Fibroblast of gingiva (primary cell): ENCODE results near the gene GABARAP.

Experiments
- DNase-seq: peaks from one replicate; pipeline ENCODE4 v3.0.0-alpha.2; 2011; ENCODE audit warnings: low read depth

GABARAP gene

DNA sequence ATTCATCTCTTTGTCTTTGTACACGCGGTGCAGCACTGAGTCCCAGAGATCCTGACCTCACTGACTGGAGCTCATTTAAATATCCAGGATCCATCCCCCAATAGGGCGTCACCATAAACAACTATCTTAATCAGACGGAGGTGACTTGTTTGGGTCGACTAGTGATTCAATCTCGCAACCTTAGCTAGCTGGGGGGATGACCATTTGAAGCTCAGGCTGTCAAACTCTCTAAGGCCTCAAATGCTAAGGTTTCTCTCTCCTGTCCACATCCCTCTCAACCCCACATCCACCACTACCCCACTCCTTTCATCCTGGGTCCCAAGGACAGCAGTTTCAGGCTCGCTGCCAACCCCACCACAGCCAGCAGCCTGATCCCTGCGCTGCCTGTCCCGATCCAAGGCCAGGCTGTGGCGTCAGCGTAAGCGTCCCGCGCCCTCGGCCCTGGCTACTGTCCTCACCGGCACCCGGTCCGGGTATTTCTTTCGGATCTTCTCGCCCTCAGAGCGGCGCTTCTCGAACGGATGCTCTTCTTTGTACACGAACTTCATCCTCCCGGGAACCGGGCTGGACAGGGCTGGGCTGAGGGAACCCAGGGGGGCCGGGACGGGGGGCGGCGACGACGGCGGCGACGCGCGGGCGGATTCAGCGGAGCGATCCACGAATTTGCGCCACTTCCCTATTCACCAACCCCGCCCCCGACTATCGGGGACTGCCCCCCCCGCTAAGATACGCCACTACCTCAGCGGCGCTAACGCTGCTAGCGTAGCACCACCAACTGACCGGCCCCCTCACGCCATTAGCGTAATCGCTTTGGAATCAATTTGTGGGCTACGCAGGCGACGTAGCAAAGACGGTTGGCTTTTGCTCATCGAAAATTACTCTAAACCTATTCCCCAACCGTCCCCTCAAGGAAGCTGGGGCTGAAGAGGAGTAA lies at the start of gene GABARAP:
TSS of gene GABARAP (minus strand) at position 667 of the 934 bp plus-strand sequence. CDS start at position 548, 119 bp downstream.
- peak; percentile 93 for DNase-seq

DNA sequence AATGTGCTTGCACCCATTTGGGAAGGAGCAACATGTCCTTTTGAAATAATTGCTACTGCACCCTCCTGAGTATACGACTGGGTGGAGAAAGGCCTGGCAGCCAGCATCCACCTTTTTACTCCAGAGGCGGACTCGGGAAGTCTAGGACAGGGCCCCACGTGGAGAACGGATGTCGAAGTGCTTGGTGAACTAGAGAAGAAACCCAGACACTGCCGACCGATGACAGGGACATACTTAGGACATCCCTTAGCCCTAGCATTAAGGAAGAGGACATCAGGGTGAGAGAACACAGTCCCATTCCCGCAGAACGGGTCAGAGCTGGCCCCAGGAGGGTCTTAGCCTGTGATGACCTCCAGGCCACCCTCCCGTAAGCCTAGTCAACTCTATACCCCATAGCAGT lies 48.4 kb upstream of the GABARAP start:
- DNase-seq, result no peak

DNA sequence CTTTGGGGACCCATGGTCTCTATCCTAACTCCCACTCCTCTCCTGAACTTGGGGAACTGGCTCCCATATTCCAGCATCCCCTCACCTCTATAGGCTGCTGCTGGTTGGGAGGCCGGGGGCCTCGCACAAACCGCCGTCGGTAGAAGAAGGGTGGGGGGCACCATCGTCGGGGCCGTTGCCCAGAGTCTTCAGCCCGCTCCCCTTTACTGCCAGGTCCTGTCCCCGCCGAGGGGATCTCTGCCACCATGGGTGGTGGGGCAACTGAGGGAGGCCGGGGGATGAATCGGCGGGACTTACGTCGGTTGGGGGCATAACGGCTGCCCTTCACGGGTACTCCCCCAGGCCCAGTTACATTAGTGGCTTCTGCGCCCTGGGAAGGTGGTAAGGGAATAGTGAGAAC lies 47.9 kb upstream of the GABARAP start:
- DNase-seq, result no peak

DNA sequence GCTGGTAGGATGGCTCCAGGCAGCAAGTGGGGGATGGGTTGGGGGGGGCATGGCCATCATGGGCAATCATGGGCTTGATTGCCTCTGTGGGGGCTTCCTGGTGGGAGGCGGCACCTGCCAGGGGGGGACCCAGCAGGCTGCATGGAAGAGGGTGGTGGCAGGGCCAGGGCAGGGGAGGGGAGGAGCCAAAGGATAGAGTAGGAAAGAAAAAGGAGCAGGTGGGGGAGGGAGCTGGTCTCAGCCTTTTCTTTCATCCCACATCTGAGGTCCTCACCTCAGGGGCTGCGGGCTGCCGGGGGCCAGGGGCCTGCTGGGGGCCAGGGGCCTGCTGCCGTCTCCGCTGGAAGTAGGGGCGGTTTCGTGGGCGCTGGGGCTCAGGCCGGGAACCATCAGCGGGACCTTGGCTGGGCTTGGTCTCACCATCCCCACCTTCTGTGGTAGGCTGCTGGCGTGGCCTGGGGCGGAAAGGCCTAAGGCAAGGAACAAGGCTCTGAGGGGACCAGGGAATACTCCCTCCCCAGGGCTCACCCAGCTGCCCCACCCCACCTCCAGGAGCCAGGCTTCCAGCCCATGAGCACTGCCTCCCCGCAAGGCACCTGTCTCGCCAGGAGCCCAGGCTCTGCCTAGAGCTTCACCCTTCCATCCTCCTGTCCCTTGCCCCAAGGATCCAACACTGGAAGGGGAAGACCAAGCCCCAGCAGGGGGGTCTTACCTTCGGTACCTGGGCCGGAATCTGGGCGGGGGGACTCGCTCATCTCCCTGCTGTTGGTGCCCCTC lies 47.2 kb upstream of the GABARAP start:
- no peak for DNase-seq

DNA sequence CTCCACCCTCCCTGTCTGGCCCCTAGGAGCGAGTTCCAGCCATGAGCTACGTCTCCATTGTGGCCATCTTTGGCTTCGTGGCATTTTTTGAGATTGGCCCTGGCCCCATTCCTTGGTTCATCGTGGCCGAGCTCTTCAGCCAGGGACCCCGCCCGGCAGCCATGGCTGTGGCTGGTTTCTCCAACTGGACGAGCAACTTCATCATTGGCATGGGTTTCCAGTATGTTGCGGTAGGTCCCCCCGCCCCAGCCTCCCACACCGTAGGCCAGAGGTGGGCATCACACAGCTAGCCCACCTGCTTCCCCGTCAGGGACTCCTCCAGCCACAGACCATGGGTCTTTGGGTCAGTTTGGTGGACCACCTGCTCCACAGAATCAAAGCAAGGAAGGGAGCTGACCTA lies 43.4 kb upstream of the GABARAP start:
- no peak for DNase-seq

DNA sequence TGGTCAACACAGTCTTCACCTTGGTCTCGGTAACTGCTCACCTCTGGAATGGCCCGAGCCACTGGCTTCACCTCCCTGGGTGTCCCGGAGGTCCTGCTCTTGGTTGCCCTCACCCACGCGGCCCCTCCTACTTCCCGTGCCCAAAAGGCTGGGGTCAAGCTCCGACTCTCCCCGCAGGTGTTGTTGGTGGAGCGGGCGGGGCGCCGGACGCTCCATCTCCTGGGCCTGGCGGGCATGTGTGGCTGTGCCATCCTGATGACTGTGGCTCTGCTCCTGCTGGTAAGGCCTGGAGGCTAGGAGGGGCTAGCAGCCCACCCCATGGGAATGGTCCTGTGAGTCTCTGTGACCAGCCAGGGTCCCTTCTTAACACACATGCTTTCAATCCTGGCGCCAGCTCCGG lies 42.7 kb upstream of the GABARAP start:
- DNase-seq, result no peak

DNA sequence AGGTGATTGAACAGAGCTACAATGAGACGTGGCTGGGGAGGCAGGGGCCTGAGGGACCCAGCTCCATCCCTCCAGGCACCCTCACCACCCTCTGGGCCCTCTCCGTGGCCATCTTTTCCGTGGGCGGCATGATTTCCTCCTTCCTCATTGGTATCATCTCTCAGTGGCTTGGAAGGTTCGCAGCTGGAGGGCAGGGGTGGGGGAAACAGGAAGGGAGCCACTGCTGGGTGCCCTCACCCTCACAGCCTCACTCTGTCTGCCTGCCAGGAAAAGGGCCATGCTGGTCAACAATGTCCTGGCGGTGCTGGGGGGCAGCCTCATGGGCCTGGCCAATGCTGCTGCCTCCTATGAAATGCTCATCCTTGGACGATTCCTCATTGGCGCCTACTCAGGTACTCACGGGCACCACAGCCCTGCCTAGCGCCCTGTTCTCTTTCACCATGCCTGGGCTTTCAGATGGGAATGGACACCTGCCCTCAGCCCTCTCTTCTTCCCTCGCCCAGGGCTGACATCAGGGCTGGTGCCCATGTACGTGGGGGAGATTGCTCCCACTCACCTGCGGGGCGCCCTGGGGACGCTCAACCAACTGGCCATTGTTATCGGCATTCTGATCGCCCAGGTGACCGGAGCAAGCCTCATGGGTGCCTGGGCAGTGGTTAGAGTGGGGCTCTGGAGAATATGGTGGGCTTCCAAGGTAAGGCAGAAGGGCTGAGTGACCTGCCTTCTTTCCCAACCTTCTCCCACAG lies 41.4 kb upstream of the GABARAP start:
- no peak for DNase-seq

DNA sequence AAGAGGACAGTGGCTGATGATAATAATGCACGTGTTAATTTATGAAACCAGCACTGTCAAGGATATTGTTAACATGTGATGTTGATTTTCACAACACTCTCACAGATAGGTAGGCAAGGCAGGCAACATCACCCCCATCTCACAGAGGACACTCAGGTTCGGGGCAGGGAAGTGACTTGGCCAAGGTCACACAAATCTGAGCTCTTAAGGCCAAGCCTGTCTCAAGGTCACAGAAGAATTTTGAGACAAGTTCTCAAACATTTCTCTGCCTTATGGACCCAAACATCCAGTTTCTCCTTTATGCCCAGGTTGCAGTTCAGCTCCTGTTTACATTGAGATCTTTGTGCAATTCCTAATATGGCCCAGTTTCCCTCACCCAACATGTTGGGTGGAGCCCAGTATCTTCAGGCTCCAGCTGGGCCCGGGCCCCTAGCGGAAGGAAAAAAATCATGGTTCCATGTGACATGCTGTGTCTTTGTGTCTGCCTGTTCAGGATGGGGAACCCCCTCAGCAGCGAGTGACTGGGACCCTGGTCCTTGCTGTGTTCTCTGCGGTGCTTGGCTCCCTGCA lies 40.6 kb upstream of the GABARAP start:
- no peak for DNase-seq

DNA sequence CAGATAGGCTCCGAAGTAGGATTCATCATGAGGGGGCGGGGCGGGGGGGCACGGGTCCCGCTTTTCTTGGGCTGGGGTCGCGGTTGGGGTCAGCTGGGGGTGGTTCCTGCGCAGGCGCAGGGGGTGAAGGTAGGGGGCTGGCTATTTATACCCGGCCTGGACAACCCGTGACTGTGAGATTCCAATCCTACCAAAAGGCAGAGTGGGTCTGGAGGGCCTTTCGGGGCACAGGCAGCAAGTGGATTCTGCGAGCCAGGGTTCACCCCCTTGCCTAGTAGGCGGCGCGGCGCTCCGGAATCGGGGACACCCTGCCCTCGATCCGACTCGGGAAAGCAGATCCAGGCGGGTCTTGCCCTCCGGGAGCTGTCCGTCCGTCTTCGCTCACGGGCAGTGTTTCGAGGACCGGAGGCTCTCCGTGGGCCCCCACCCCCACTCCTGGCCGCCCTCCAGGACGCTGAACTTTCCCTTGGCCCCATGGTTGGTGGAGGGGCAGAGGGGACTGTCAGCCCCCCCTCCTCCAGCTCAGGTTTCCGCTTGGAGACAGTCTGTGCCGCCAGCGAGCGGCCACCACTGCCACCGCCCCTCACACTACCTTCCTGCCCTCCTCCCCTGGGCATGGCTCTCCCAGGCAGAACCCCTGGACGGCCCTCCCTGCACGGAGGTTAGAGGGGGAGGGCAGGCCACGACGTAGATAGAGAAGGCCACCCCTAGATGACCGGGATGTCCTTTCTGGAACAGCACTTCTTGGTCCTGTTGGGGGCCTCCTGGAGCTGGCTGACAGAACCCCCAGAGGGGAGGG lies 39.9 kb upstream of the GABARAP start:
- DNase-seq, result no peak

DNA sequence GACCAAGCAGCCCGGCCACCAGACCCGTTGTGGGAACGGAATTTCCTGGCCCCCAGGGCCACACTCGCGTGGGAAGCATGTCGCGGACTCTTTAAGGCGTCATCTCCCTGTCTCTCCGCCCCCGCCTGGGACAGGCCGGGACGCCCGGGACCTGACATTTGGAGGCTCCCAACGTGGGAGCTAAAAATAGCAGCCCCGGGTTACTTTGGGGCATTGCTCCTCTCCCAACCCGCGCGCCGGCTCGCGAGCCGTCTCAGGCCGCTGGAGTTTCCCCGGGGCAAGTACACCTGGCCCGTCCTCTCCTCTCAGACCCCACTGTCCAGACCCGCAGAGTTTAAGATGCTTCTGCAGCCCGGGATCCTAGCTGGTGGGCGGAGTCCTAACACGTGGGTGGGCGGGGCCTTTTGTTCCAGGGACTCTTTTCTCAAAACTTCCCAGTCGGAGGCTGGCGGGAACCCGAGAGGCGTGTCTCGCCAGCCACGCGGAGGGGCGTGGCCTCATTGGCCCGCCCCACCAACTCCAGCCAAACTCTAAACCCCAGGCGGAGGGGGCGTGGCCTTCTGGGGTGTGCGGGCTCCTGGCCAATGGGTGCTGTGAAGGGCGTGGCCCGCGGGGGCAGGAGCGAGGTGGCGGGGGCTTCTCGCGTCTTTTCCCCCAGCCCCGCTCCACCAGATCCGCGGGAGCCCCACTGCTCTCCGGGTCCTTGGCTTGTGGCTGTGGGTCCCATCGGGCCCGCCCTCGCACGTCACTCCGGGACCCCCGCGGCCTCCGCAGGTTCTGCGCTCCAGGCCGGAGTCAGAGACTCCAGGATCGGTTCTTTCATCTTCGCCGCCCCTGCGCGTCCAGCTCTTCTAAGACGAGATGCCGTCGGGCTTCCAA lies 39.1 kb upstream of the GABARAP start, which contains the start of gene SLC2A4:
TSS of gene SLC2A4 (plus strand) at position 645 of the 879 bp plus-strand sequence. CDS start at position 862, 217 bp downstream.
- DNase-seq, result peak; percentile 83

DNA sequence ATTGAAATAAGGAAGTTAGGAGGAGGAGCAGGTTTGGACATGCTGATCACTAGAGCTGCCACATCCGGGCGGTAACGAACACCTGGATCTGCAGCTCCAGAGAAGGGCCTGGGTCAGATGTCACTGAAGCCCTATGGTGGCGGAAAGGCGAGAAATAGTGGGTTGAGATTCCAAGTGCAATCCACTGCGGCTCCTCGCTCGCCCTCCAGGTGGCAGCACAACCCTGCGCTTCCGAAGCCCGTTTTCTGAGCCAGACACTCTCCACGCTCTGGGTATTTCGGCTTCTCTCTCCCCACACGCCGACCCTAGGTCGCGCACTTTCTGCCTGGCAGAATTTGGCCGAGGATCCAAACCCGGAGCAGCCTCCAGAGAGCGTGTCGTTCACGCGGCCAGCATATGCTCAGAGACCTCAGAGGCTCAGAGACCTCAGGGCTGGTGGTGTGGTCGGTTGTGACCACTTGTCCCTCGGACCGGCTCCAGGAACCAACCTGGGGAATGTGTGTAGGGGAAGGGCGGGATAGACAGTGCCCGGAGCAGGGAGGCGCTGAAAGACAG lies 38.3 kb upstream of the GABARAP start:
- DNase-seq, result peak; percentile 70

DNA sequence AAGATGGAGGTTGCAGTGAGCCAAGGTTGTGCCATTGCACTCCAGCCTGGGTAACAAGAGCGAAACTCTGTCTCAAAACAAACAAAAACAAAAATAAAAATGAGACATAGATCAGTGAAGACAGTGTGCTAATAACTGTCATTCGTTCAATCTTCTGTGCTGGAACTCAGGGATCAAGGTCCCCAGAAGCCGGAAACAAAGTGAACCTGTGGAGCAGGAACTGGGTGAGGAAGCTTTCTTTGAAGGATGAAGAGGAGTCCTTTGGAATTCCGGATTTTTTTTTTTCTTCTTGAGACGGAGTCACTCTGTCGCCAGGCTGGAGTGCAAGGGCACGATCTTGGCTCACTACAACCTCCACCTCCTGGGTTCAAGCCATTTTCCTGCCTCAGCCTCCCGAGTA lies 37.2 kb upstream of the GABARAP start:
- no peak for DNase-seq

DNA sequence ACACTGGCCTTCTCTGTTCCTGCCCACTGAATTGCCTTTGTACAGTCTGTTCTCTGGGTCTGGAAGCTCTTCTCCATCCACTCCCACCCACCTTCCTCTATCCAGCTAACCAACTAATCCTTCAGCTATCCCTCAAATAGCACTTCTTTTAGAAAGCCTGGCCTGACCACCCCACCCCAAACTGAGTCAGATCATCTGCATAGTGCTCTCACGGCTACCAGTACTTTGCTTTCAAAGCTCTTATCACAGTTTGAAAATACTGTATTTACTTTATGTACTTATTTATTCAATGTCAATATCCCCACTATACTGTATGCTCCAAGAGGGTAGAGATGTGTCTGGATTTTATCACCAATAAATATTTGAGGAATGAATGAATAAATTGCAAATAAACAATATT lies 24.5 kb upstream of the GABARAP start:
- no peak for DNase-seq

DNA sequence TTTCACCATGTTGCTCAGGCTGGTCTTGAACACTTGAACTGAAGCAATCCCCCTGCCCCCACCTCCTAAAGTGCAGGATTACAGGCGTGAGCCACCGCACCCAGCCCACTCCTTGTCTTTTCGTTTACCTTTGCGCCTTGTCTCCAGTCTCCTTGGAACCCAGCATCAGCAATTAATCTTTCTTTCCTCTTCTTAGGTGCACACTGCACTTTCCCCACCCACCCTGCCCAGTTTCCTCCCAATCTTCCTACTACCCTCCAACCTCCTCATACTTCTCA lies 21.5 kb upstream of the GABARAP start:
- DNase-seq, result no peak

DNA sequence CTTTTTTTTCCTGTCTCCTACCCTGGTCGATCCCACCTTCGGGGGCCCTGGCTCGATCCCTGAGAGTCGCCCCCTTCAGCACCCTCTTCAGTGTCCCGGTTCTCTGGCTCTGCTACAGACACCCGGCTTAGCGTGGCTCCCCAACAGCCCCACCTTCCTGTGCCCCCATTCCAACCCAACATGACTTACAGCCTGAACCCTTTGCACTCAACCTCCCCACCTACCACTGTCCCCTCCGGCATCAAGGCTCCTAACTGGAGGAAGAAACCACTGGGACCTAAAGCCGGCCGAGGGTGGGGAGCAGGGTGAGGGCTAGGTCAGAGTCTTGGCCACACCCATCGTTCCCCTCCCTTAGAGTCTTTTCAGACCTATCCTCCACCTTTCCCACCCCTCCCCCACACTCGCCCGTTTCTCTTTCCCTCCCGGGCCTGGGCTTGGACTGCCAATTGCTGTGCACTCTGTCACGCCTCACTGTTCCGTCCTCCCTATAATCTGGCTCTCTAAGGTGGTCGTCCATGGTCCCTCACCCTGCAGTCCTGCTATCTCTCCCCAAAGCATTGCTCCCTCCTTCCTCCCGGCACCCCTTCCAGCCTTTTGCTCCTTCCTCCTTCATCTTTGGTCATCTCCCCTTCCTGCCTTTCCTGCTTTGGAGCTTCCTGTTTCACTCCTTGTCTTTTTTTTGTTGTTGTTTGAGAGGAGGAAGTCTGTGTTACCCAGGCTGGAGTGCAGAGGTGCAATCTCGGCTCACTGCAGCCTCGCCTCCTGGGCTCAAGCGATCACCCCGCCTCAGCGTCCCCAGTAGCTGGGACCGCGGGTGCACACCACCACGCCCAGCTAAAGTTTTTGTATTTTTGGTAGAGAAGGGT lies 20.9 kb upstream of the GABARAP start:
- DNase-seq, result no peak

DNA sequence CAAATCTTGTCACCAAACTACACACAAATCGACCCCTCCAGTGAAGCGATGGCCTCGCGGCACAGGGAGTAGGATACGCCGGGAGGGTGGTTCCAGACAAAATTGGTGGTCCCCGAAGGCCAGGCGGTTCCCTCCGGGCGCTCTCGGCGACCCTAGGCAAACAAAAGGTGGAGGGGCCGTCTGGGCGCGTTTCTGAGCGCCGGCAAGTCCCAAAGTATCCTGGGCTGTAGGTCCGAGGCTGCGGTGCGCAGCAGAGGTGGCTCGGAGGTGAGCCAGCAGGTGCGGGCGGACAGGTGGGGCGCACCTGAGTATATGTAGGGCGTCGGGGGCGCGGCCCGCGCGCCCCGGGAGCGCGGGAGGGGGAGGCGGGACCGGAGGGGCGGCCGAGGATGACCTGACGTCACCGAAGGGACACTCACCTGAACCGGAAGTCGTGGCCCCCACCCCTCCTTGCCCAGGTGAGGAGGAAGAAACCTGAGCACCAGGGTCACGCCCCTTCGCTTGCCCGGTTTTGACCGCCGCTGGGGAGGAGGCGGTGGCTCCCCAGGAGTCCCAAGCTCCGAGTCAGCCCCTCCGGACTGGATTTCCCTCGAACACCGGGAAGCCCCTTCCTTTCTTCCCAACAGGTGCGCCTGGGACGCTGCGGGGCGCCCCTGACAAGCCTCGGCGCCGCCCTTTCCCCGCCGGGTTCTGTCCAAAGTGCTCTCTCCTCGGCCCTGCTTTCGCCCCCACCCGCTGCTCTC lies 20.1 kb upstream of the GABARAP start, which contains the start of gene CLDN7:
TSS of gene CLDN7 (minus strand) at position 287 of the 743 bp plus-strand sequence. CDS start 435 bp downstream, outside the sequence.
- DNase-seq, result no peak

DNA sequence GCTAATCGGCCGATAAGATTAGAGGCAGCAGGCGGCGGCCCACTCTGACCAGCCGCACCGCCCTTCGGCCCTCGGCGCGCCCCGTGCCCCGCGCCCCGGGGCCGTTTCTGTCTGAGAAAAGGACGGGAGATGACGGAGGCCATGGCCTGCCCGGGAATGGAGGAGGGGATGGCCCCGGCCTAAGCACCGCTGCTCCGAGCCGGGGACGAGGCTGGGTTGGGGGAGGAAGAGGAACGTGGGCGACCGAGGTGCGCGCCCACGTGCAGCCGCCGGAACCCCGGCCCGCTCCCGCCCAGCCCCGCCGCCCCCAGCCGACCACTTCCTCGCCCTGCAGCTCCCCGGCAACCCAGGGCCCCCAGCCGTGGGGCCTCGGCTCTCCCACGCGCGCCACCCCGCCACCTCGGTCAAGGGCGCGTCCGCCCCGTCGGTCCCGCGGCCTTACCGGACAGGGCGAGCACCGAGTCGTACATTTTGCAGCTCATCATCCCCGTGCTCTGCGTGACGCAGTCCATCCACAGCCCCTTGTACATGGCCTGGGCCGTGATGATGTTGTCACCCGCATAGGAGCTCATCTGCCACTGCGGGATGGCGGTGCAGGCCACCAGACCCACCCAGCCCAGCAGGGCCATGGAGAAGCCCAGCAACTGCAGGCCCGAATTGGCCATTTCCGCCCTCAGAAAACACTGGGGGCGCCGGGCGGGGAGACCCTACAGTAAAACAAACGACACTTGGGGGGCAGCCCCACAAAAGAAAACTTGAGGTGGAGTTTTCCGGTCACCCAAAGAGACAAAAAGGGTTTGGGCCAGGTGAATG lies 19.3 kb upstream of the GABARAP start:
- no peak for DNase-seq
